ENCODE results near the gene C9orf50.
A peak's percentile ranks its signal among the peaks of the same experiment; 100 is the strongest.
"Not testable (repeated sequence)": the region's sequence is repeated elsewhere in the genome, so short reads cannot be mapped to it uniquely, and the experiment has no call there.

The C9orf50 gene

DNA sequence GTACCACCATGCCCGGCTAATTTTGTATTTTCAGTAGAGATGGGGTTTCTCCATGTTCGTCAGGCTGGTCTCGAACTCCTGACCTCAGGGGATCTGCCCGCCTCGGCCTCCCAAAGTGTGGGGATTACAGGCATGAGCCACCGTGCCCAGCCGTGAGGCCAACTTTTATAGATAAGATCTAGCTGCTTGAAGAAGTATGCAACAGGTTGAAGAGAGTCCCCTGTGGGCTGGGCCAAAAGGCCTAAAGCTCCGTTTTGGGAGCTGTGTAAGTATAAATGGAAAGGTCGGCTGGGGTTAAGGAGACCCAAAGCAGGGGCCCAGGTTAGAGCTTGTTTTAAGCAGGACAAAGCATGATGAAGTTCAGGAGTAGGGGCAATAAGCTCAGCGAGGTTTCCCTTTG is 28.1 kb downstream of the C9orf50 start:
- not testable (repeated sequence) for FAIRE-seq; DNase-seq (ENCODE audit: low spot score)

DNA sequence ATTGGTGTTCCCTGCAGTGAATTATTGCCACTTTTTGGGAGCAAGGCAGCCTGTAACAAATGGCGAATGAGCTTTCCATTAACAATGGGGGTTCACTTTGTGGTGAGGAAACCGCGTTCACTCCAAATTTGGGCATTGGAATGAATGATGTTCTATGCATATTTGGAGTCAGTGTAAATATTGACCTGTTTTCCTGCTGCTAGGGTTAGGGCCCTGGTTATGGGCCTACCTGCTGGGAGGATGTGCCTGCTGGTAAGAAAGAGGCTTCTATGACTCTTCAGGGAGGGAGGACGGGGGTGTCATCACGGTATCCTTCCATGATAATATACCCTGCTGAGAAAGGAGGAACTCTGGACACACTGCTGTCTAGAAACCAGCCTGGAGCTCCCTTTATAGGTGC is 29.0 kb downstream of the C9orf50 start:
- no peak for FAIRE-seq
- no peak for DNase-seq (ENCODE audit: low spot score)

DNA sequence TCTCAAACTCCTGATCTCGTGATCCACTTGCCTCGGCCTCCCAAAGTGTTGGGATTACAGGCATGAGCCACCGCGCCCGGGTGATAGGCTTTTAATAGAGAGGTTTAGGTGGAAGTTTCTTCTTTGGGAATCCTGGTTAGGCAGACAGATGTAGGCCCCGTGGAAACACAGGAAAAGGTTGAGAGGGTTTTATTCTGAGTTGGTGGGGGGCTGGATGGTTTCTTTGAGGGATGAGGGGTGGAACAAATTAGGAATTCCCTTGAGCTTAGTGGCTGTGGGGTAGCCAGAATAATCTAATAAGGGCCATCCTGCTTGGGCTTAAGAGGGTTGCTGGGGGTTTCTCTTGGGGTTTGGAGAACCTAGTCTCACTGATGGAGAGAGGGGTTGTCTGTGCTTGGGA is 30.4 kb downstream of the C9orf50 start:
- DNase-seq (ENCODE audit: low spot score) (no peak), FAIRE-seq (no peak)

DNA sequence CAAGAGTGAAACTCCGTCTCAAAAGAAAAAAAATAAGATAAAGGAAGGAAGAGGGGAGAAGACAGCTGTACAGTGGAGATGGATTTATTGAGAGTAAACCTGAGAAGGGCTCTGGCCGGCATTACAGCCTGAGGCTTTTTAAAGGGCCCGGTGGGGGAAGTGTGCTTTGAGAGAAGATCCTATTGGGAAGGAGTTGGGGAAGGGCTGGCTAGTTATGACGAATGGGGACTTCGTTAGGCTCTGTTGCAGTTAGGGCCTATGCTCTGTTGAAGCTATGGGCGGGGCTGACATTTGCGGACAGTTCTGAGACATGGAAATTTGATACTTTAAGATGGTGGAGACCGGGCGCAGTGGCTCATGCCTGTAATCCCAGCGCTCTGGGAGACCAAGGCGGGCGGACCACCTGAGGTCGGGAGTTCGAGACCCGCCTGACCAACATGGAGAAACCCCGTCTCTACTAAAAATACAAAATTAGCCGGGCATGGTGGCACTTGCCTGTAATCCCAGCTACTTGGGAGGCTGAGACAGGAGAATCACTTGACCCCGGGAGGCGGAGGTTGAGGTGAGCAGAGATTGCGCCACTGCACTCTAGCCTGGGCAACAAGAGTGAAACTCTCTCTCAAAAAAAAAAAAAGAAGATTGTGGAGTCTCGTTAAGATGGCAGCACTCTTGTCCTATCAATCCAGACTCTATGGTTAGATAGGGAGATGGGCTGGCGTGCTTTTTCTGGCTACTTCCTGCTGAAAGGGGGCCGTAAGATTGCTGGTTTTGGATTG is 33.2 kb downstream of the C9orf50 start:
- DNase-seq (ENCODE audit: low spot score) = no peak
- FAIRE-seq = no peak

DNA sequence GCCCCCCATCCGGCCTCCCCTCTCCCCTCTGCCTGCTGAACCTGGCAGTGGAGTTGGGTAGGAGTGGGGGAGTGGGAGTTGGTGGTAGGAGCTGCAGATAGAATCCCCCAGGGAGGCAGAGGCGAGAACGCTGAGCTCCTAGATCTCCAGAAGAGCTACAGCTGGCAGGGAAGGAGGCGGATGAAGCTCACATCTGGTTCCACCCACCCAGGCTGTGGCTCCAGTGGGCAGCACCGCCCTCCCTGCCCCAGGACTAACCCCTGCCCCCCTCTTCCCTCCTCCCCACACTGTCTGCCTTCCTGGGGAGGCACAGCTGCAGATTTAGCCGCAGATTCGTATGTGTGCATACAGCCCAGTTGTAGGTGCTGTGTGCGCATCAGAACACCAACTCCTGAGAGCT is 34.2 kb downstream of the C9orf50 start:
- no peak for DNase-seq (ENCODE audit: low spot score)
- FAIRE-seq = no peak

DNA sequence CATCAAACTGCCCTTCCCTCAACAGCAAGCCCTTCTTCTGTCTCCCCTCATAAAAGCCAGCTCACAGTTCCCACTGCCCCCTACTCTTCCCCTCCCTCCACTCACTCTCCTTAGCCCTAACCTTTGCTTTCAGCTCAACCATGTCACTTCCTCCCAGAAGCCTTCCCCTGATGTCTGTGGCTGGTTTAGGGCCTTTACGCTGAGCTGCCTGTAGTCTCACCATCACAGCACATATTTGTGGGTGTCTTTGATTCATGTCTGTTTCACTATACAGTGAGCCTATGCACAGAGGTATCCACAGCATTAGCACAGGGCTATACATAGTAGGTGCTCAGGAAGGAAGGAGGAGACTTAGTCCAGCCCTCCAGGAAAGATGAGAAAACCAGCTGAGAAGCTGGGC is 34.7 kb downstream of the C9orf50 start:
- FAIRE-seq (no peak), DNase-seq (ENCODE audit: low spot score) (no peak)

DNA sequence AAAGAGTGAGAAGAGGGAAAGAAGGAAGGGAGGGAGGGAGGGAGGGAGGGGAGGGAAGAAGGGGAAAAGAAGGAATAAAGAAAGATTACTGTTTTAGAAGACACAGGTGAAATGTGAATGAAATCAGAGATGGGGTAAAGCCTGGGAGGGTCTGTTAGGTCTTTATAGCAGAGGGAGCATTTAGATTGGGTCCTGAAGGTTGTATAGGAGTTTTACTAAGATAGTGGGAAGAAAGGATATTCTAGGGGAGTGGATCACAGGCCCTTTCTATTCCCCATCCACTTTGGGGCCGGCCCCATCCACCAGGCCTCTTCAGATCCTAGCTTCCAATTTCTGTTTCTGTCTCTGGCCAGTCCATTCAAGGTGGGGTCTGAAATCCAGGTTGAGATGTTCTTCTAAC is 35.5 kb downstream of the C9orf50 start:
- FAIRE-seq = no peak
- DNase-seq (ENCODE audit: low spot score) = no peak

DNA sequence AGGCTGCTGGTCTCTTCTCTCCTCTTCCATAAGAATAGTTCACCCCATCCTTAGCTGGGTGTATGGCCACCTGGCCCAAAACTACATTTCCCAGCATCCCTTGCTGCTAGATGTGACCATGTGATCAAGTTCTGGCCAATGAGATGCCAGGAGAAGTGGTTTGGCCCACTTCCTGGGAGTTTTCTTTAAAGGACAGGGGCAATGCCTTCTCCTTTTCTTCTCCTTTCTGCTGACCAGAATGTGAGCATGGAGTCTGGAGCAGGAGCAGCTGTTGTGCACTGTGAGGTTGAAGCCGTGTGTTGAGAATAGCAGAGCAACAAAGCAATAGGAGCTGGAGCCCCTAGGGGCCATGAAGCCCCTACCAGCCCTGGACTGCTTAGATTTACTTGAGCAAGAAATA is 36.8 kb downstream of the C9orf50 start:
- FAIRE-seq = no peak

DNA sequence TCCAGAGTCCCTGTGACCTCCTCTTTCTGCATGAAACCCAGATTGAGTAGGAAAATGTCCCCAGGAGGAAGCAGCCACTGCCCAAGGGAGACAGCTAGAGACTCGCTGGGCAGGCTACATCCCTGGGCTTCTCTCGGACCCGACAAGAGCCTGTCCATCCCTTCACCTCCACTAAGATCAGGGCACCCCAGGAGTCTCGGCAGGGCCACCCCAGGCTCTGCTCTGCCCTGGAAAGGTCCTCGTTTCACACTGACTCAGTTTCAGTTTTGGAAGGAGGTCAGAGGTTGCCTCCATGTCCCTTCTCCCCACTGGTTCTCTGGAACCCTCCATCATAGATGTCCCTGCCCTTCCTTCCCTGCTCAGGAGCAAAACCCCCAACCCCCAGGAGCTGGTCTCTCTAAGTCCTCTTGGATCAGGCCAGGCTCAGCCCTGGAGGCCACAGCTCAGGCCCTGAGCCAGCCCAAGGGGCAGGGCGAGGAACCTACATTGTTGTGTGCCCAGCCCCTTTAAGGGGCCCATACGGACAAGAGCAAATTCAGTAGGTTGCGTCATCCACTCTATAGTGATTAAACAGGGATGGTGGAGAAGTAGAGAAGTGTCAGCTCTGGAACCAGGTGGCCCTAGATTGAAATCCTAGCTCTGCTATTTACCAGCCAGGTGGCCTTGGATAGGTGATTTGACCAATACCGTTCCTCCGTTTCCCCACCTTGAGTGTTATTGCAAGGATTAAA is 37.4 kb downstream of the C9orf50 start:
- DNase-seq (ENCODE audit: low spot score) (no peak), FAIRE-seq (no peak)

More for the DNA sequence above, 36.8 kb downstream of the C9orf50 start:
- peak; percentile 75 for DNase-seq (ENCODE audit: low spot score)

DNA sequence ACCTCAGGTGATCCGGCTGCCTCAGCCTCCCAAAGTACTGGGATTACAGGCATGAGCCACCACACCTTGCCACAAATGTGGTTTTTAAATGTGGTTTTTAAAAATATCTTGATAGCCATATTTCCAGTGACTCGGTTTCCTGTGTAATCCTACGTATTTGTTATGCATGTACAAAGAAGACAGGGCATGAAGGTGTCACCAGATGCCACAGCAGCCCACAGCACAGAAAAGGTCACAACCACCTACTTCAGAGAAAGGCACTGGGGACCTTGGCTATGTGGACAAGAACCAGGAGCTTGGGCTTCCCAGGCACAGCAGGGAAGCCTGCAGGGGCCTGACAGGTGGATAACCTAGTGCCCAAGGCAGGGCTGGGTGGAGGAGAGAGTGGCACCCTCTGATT is 38.0 kb downstream of the C9orf50 start:
- DNase-seq (ENCODE audit: low spot score) (no peak), FAIRE-seq (no peak)

DNA sequence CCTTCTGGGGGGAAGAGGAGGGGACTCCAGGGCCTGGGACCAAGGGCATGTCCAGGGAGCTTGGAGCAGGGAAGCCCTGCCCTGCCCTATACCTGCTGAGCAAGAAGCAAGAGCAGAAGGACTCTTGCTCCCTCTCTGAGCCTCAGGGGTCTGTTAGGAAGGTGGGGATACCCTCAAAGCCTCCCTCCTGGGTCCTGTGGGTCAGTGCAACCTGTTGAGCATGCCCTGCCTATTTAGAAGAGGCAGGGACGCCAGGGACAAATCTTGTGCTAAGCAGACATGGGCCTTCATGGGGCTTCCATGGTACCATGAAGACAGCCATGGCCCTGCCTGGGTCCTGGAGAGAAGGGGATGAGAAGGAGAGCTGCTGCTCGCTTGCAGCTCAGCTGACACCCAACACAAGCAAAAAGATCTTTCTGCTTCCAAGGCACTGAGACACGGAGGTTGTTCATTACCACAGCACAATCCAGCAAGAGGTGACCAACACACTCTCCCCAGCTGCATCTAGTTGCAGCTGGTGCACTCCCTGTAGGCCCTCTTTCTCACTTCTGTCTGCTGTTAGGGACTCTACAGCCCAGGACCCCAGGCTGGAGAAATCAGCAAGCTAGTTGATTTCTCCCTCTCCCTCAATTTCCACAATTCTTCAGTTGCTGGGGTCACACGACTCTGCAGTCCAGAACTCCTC is 39.3 kb downstream of the C9orf50 start:
- DNase-seq (ENCODE audit: low spot score) (no peak), FAIRE-seq (no peak)

DNA sequence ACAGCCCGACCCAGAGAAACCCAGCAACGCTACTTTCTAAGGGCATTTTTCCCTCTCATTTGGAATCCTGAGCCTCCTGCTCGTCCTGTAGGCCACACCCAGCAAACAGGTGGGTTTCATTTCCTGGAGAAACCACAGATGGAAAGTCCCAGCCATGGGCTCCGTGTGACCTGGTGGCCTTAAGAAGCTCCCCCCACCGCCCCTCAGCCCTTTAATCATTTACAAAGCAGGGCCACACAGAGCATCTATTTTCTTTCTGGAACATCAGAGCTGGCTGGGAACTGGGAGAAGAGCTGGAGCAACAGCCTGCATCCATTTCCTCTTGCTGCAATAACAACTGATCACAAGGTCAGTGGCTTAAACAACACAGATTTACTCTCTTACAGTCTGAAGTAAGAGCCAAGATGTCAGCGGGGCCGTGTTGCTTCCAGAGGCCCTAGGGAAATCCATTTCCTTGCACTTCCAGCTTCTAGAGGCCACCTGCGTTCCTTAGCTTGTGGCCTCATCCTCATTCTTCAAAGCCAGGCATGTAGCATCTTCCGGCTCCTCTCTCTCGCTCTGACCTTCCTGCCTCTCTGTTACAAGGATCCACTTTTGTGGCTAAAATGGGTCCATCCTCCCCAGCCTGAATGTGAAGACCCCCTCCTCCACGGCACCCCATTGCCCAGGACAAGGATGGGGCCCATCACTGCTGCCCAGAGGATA is 40.5 kb downstream of the C9orf50 start:
- no peak for DNase-seq (ENCODE audit: low spot score)
- FAIRE-seq = no peak

DNA sequence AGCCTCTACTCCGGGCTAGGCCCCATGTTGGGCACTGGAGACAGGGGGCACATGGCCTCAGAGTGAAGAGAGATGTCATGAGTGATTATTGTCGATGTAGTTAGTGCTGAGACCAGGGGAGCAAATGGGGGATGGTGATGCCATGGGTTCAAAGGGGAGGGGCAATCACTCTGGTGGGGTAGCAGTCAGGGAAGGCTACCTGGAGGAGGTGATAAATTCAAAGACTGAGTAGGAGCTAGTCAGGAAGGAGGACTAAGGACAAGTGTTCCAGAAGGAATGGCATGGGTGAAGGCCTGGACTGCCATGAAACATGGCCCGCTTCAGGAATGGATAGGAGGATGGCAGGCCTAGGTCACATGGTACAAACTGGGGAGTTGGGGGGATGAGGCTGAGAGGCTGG is 41.6 kb downstream of the C9orf50 start:
- no peak for DNase-seq (ENCODE audit: low spot score)
- FAIRE-seq = no peak

DNA sequence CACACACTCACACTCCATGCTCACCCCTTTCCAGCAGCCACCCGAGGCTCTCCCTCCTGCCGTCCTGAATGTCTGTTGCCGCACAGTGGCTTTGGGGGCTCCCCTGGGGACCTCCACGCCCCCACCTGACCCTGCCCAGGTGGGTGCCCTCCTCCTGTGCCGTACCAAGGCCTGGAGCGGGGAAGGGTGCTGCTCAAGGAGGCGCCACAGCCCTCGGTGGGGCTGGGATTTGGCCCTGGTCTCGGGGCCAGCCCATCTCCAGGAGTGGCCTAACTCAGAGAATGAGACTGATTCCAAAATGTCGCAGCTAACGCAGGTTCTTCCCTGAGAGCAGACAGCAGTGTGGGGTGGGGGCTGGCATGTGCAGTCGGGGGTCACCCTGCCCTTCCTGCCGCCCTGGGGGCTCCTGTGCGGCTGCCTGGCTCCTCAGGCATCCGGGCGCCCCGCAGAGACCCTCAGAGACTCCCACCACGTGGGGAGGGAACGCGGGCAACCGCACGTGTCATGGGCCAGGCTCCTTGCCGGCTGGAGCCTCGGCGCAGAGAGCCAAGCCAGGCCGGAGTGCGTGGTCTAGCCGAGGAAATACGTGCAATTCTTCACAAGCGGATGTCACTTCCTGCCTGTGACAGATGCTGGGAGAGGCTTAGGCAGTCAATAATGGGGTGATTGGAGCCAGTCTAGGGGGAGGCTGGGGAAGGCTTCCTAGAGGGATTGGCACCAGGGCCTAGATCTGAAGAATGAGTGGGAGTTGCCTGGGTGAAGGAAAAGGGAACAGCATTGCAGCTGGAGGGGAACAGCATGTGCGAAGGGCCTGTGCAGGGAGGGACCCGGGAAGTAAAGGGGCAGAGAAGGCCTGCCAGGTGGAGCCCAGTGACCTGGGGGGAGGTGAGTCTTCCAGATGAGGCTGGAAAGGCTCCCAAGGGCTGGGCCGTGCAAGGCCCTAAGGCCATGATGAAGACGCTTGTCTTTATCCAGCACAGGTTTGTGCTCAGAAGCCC is 44.1 kb downstream of the C9orf50 start:
- FAIRE-seq (no peak), DNase-seq (ENCODE audit: low spot score) (peak; percentile 59)

DNA sequence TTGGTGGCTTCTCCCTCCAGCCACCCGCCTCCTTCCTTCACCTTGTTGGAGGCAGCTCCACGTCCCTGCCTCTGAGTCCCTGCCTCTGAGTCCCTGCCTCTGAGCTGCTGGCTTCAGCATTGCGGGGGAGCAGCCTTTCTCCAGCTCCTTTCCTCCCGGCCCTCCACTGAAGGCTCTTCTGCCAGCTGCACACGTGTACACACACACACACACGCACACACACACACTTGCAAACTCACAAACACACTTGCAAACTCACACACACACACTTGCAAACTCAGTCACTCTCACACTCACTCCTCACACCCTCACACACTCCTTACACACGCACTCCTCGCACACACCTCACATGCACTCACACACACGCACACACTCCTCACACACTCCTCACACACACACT is 45.1 kb downstream of the C9orf50 start:
- FAIRE-seq = no peak
- DNase-seq (ENCODE audit: low spot score) = no peak

DNA sequence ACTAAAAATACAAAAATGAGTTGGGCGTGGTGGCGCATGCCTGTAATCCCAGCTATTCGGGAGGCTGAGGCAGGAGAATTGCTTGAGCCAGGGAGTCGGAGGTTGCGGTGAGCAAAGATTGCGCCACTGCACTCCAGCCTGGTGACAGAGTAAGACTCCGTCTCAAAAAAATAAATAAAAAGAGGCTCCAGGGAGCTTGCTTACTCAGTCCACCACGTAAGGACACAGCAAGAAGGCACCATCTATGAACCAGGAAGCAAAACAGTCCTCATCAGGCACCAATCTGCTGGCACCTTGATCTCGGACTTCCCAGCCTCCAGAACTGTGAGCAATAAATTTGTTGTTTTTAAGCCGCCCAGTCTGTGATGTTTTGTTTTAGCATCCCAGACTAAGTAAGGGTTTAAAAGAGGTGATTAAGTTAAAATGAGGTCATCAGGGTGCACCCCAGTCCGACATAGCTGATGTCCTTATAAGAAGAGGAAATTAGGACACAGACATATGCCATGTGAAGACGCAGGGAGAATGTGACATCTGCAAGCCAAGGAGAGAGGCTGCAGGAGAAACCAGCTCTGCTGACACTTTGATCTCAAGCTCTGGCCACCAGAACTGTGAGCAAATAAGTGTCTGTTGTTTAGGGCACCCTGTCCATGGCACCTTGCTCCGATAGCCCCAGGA is 45.9 kb downstream of the C9orf50 start:
- no peak for FAIRE-seq
- no peak for DNase-seq (ENCODE audit: low spot score)

DNA sequence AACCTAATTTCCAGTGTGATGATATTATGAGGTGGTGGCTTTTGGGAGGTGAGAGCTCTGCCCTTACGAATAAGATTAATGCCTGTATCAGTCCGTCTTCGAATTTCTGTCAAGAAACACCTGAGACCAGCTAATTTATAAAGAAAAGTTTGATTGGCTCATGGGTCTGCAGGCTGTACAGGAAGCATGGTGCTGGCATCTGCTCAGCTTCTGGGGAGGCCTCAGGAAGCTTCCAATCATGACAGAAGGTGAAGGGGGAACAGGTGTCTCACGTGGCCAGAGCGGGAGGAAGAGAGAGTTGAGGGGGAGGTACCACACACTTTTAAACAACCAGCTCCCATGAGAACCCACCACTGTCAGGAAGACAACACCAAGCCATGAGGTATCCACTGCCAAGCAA is 46.9 kb downstream of the C9orf50 start:
- no peak for FAIRE-seq
- DNase-seq (ENCODE audit: low spot score) = no peak

DNA sequence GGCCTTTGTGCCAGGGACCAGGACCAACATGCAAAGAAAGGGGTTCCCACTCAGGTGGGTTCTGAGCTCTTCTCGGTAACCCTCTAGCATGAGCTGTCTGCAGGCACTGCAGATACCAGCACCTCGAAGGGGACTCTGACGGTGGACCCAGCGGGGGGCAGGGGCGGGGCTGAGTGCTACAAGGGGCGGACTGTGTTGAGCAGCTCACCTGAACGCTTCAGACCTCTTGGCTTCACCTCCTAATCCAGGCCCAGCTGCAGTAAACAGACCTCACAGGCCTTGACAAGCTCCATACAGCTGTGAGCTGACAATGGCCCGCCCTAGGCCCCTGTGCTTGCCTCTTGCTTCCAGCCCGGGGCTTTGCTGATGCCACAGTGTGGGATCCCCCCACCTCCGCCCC is 48.4 kb downstream of the C9orf50 start:
- FAIRE-seq (no peak), DNase-seq (ENCODE audit: low spot score) (no peak)

DNA sequence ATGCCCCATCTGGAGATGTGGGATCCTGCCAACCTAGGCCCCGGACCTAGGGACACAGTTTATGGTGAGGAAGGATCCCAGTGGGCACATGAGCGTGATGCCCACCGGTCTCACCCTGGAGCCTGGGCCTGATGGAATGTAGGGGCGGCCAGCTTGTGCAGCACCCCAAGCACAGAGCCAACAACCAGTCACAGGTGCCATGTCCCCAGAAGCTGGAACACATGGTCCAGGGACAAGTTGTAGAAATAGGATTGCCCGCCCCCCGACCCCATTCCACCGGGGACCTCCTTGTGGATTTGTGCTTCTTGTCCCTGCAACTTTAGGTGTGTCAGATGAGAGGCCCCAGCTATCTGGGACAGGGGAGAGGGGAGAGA is 48.9 kb downstream of the C9orf50 start:
- DNase-seq (ENCODE audit: low spot score) = no peak
- FAIRE-seq = no peak
